BLaER1 treated with 17β-estradiol and CSF1 and Interleukin-3, amounts not matched to agents 10 nM and 100 nM (cell line): Measurements from ENCODE around the gene BLOC1S4.
A peak's percentile ranks its signal among the peaks of the same experiment; 100 is the strongest.

Experiments
- H3K27ac ChIP-seq, 11 experiments: shearing (Covaris generic); formaldehyde crosslinking; 2 replicates each; pipeline ENCODE4 v1.8.1; 2022
- H3K27me3 ChIP-seq, 11 experiments: shearing (Covaris generic); formaldehyde crosslinking; 2 replicates each; pipeline ENCODE4 v1.8.1; 2022
- H3K36me3 ChIP-seq, 11 experiments: shearing (Covaris generic); formaldehyde crosslinking; 2 replicates each; pipeline ENCODE4 v1.8.1; 2022
- H3K4me1 ChIP-seq, 10 experiments: shearing (Covaris generic); formaldehyde crosslinking; 2 replicates each; pipeline ENCODE4 v1.8.1; 2022
- H3K4me2 ChIP-seq, 11 experiments: shearing (Covaris generic); formaldehyde crosslinking; 2 replicates each; pipeline ENCODE4 v1.8.1; 2022
- H3K4me3 ChIP-seq, 10 experiments: shearing (Covaris generic); formaldehyde crosslinking; 2 replicates each; pipeline ENCODE4 v1.8.1; 2022
- H3K9ac ChIP-seq, 11 experiments: shearing (Covaris generic); formaldehyde crosslinking; 2 replicates each; pipeline ENCODE4 v1.8.1; 2022
- H3K9me3 ChIP-seq, 11 experiments: shearing (Covaris generic); formaldehyde crosslinking; replicated peaks in 1 of 11; 2 replicates each; pipeline ENCODE4 v1.8.1; 2022
- H4K20me1 ChIP-seq, 11 experiments: shearing (Covaris generic); formaldehyde crosslinking; 2 replicates each; pipeline ENCODE4 v1.8.1; 2022
- Cebpa-rat ChIP-seq, 11 experiments: shearing (Covaris generic); IDR thresholded peaks; 2 replicates each; pipeline ENCODE4 v1.8.1; 2022

The BLOC1S4 gene

DNA sequence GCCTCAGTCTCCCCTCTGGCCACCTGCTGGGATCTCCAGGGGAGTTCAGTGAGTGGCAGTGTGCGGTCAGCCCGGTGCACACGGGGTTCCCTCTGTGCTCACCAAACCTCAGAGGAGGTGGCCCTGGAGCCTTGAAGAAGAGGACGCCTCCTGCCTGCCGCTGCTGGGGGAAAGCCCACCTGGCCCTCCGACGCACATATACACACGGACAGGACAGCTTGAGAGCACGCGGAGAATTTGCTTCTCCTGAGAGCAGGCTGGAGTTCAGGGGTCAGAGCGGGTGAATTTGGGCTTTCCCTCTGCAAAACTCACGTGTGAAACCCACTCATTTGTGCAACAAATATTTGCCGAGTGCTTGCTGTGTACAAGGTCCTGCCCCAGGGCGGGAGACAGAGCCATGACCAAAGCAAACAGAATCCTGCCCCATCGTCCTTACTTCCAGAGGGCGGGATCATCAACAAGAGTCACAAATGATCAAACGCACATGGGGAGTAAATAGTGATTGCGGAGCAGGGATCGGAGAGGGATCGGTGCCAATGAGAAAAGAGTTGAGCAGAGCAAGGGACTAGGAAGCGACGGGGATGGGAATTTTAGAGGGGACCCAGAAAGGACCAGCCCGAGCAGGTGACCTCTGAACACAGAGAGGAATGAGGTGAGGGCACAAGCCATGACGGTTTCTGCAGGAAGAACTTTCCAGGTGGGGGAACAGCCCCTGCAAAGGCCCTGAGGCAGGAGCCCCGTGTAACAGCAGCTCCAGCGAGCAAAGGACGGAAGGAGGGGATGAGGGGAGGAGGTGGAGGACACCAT is 17.6 kb downstream of the BLOC1S4 start:
- Histone ChIP-seq H3K27ac (peak overlapping the region in 5 of 11 experiments; percentile 44 to 68 (median 62); a peak in 5 of 22 replicates), H3K36me3 (no peaks in the 10 kb centered on the region), H3K4me1 (peaks cover 19 to 43% (median 23%) of the 10 kb centered on the region in 10 experiments), H3K4me3 (no peak overlapping the region), H4K20me1 (no peaks in the 10 kb centered on the region), H3K9ac (no peak overlapping the region), H3K4me2 (peak overlapping the region in 5 of 11 experiments; percentile 23 to 76 (median 72); a peak in 9 of 22 replicates), H3K9me3 (no peaks in the 10 kb centered on the region), H3K27me3 (no peaks in the 10 kb centered on the region)
- no peak for TF ChIP-seq Cebpa-rat (IDR thresholded peaks at IDR 0.05)

DNA sequence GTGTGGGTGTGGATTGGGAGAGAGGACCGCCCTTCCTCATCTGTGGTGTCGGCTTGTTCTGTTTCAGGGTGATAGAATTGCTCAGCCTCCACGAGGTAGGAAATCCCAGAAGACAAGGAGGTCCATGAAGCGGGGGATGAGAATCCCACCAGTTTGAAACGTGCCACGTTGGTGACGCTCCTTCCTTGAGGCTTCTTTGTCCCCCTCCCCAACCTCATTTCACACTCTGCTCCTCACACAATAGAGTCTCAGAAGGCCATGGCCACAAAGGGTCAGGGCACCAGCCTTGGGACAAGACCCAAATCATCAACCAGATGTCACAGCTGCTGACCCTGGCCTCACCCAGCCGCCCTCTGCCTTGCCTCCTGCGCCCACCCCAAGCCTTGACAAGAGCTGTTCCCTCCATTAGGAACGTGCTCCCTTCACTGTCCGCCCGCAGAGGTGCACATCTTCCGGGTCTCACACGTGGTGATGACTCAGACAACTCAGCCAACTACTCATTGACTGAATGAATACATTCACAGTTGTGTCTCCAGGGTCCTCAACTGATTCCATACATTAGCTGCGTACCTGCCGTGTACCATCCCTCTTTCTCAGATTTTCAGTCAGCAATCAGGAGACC is 18.3 kb downstream of the BLOC1S4 start:
- H3K27ac ChIP-seq: peak overlapping the region in 1 of 11 experiments; percentile 12; a peak in 1 of 22 replicates
- no peak for TF ChIP-seq Cebpa-rat (IDR thresholded peaks at IDR 0.05)
- H3K9ac ChIP-seq: no peak overlapping the region
- peak overlapping the region in 2 of 11 experiments; percentile 12 to 13; a peak in 1 of 22 replicates for H3K4me2 ChIP-seq
- no peaks in the 10 kb centered on the region for H3K36me3 ChIP-seq
- H3K4me1 ChIP-seq: peaks cover 12 to 36% (median 16%) of the 10 kb centered on the region in 10 experiments
- H3K27me3 ChIP-seq: no peaks in the 10 kb centered on the region
- no peak overlapping the region for H3K4me3 ChIP-seq
- H4K20me1 ChIP-seq: no peaks in the 10 kb centered on the region
- peaks cover 0 to 6% (median 3%) of the 10 kb centered on the region in 11 experiments; a peak in 3 of 22 replicates for H3K9me3 ChIP-seq

DNA sequence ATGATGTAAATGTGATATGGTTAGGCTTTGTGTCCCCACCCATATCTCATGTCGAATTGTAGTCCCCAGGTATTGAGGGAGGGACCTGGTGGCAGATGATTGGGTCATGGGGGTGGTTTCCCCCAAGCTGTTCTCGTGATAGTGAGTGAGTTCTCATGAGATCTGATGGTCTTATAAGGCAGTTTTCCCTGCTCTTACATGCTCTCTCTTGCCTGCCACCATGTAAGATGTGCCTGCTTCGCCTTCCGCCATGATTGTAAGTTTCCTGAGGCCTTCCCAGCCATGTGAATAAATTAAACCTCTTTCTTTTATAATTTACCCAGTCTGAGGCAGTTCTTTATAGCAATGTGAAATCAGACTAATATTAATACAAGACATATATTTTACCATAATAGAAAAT is 23.9 kb downstream of the BLOC1S4 start:
- Histone ChIP-seq H3K27me3 (no peaks in the 10 kb centered on the region), H3K9me3 (peaks cover 9 to 24% (median 14%) of the 10 kb centered on the region in 11 experiments; a peak in 19 of 22 replicates), H3K27ac (no peak overlapping the region), H3K4me2 (no peak overlapping the region), H3K4me3 (no peak overlapping the region), H3K9ac (no peak overlapping the region), H3K36me3 (no peaks in the 10 kb centered on the region), H3K4me1 (peaks cover 0 to 14% (median 9%) of the 10 kb centered on the region in 10 experiments; a peak in 10 of 20 replicates), H4K20me1 (no peaks in the 10 kb centered on the region)
- TF ChIP-seq Cebpa-rat (IDR thresholded peaks at IDR 0.05): no peak

DNA sequence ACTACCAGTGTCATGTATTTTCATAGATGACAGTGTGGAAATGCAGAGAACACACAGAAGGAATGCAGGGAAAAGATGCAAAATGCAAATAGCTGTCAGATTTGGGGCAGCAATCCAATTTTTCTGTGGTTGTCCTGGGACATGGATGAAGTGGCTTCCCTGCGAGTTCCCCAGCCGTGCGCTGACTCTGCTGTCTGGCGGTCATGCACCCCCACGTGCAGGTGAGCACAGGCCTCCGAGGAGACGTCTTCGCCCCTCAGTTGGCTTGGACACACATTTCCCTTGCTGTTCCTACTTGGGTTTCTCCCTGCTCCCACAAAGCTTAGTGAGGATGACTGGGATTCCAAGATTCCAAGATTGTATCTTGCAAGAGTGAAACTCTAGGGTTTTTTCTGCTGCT is 24.4 kb downstream of the BLOC1S4 start:
- H3K27ac ChIP-seq: no peak overlapping the region
- H3K9me3 ChIP-seq: peaks cover 9 to 27% (median 14%) of the 10 kb centered on the region in 11 experiments; a peak in 19 of 22 replicates
- no peak for TF ChIP-seq Cebpa-rat (IDR thresholded peaks at IDR 0.05)
- no peak overlapping the region for H3K4me2 ChIP-seq
- H3K4me3 ChIP-seq: no peak overlapping the region
- H3K4me1 ChIP-seq: peaks cover 0 to 14% (median 9%) of the 10 kb centered on the region in 10 experiments; a peak in 10 of 20 replicates
- no peaks in the 10 kb centered on the region for H4K20me1 ChIP-seq
- no peaks in the 10 kb centered on the region for H3K27me3 ChIP-seq
- H3K36me3 ChIP-seq: no peaks in the 10 kb centered on the region
- H3K9ac ChIP-seq: no peak overlapping the region

DNA sequence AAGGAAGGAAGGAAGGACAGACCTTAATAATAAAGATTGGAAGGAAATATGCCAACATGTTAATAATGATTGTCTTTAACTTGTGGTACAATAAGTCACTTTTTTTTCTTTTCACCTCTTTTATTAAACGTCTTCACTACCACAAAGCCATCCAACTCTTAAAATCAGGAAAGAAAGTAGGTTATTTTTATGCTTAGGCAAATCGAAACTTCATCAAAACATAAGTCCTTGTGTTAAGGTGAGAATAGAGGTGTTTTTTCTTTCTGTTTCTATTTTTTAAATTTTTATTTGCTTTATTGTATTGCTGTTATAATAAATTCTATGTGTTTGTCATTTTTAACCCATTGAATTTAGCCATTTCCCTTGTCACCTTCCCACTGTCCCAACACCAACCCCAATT is 26.5 kb downstream of the BLOC1S4 start:
- Histone ChIP-seq H3K4me3 (no peak overlapping the region), H4K20me1 (no peaks in the 10 kb centered on the region), H3K9me3 (peaks cover 9 to 29% (median 14%) of the 10 kb centered on the region in 11 experiments; a peak in 19 of 22 replicates), H3K36me3 (no peaks in the 10 kb centered on the region), H3K9ac (no peak overlapping the region), H3K4me1 (peaks cover 11 to 29% (median 23%) of the 10 kb centered on the region in 10 experiments; a peak in 19 of 20 replicates), H3K4me2 (peak overlapping the region in 6 of 11 experiments; percentile 8 to 44 (median 25); a peak in 11 of 22 replicates), H3K27ac (no peak overlapping the region), H3K27me3 (no peaks in the 10 kb centered on the region)
- no peak for TF ChIP-seq Cebpa-rat (IDR thresholded peaks at IDR 0.05)

DNA sequence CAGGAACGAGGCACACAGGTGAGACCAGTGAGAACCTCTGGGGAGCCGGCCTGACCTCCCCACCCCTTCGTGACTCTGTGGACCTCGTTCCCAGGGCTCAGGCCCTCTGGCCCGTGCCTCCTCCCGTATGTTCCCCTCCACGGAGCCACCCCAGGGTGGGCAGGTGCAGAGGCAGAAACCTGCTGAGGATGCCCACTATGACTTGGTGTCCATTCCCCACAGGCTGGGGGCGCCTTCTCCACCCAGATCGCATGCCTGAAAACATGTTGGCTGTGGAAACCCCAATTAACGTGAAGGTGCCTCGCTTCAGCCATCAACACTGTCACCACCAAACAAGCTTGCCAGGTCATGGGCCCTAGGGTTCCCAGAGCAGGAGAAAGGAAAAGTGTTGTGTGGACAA is 27.0 kb downstream of the BLOC1S4 start:
- Histone ChIP-seq H3K9ac (no peak overlapping the region), H3K4me1 (peaks cover 16 to 30% (median 26%) of the 10 kb centered on the region in 10 experiments; a peak in 19 of 20 replicates), H3K27ac (no peak overlapping the region), H4K20me1 (no peaks in the 10 kb centered on the region), H3K9me3 (peaks cover 9 to 29% (median 14%) of the 10 kb centered on the region in 11 experiments; a peak in 19 of 22 replicates), H3K4me2 (peak overlapping the region in 4 of 11 experiments; percentile 23 to 44 (median 33); a peak in 6 of 22 replicates), H3K4me3 (no peak overlapping the region), H3K36me3 (no peaks in the 10 kb centered on the region), H3K27me3 (no peaks in the 10 kb centered on the region)
- TF ChIP-seq Cebpa-rat (IDR thresholded peaks at IDR 0.05): no peak

DNA sequence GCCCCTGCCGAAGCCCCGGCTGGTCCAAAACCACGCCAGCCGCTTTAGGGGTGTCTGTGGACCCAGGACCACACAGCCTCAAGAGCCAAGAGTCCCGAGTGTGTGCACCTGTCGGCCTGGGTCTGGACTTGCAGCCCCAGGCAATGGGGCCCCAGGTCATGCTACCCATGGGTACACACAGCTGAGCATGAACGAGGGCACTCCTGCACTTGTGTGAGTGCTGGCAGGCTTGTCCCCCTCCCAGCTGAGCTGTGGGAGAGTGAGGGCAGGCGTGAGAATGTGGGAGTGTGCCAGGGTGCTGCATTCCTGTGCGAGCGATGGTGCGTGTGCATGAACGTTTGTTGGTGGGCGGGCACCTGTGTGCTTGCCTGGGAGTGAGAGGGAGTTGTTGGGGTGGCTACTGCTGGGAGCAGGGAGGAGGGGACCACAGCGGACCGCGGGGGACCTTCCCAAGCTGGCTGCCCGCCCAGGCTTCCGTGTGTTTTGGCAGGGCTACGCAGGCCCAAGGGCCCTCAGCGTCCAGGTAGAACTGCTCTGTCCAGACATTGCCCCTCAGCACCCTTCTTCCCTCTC is 30.8 kb downstream of the BLOC1S4 start:
- H3K27me3 ChIP-seq: no peaks in the 10 kb centered on the region
- peak overlapping the region in 10 of 11 experiments; percentile 6 to 48 (median 30); a peak in 14 of 22 replicates for H3K4me2 ChIP-seq
- no peaks in the 10 kb centered on the region for H3K36me3 ChIP-seq
- H3K27ac ChIP-seq: peak overlapping the region in 2 of 11 experiments; percentile 17 to 27; a peak in 1 of 22 replicates
- H3K9ac ChIP-seq: peak overlapping the region in 1 of 11 experiments; percentile 12; a peak in 1 of 22 replicates
- H3K4me1 ChIP-seq: peaks cover 49 to 62% (median 56%) of the 10 kb centered on the region in 10 experiments
- H3K4me3 ChIP-seq: no peak overlapping the region
- H4K20me1 ChIP-seq: no peaks in the 10 kb centered on the region
- no peak for TF ChIP-seq Cebpa-rat (IDR thresholded peaks at IDR 0.05)
- H3K9me3 ChIP-seq: peaks cover 0 to 15% (median 0%) of the 10 kb centered on the region in 11 experiments; a peak in 4 of 22 replicates

DNA sequence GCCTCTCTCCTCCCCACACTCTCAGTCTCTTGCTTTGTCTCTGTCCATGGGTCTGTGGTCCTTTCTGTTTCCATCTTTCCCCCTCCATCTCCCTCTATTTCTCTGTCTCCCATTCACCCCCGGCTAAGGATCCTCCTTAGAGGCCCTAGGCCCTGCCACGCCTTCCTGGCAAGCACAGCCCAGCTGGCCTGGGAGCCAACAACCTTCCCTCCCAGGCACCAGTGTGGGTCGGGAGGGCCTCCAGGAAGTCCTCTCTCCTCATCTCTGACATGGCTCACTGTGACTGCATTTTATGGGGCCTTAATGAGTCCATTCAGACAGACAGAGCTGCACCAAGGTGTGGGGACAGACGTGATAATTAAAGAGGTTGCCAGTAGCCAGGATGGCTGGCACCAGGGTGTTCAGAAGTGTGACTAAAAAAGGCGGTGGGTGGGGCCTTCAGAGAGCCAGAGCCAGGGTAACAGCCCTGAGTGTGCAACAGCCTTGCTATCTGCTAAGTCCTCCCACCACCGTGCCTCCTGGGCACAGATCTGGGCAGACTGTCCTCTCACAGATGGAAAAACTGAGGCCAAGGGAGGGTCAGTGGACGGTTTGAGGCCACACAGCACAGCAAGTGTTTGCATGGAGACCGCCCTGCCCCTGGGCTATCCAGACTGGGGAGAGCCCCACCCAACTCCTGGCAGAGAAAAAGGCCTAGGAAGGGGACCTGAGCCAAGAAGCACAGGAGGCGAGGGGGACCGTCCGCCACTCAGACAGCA is 31.5 kb downstream of the BLOC1S4 start:
- Histone ChIP-seq H4K20me1 (no peaks in the 10 kb centered on the region), H3K4me2 (peak overlapping the region in 10 of 11 experiments; percentile 6 to 48 (median 30); a peak in 13 of 22 replicates), H3K27ac (peak overlapping the region in 3 of 11 experiments; percentile 17 to 34 (median 27); a peak in 2 of 22 replicates), H3K4me3 (no peak overlapping the region), H3K27me3 (no peaks in the 10 kb centered on the region), H3K9me3 (peaks cover 0 to 15% (median 0%) of the 10 kb centered on the region in 11 experiments; a peak in 4 of 22 replicates), H3K4me1 (peaks cover 50 to 64% (median 60%) of the 10 kb centered on the region in 10 experiments), H3K9ac (peak overlapping the region in 1 of 11 experiments; percentile 12; a peak in 1 of 22 replicates), H3K36me3 (no peaks in the 10 kb centered on the region)
- TF ChIP-seq Cebpa-rat (IDR thresholded peaks at IDR 0.05): no peak
